Activated T-cell treated with anti-CD3 and anti-CD28 coated beads for 48 hours (primary cell): ENCODE measurements around the gene CCDC51.
A peak's percentile ranks its signal among the peaks of the same experiment; 100 is the strongest.

Experiments used
- DNase-seq: peaks from one replicate; pipeline ENCODE4 v3.0.0-alpha.2; 2020; ENCODE audit warnings: low read depth

Gene CCDC51

GRCh38 chr3:48433472-48434118, 6.3 kb downstream of the CCDC51 start:
- no peak for DNase-seq

GRCh38 chr3:48432411-48433371, 7.2 kb downstream of the CCDC51 start:
- DNase-seq, result no peak

- no peak for DNase-seq
These were observed 8.5 kb downstream of the CCDC51 start for GRCh38 chr3:48431224-48432029.

- no peak for DNase-seq
These were observed 9.2 kb downstream of the CCDC51 start for GRCh38 chr3:48430708-48431101.

GRCh38 chr3:48429960-48430707, 9.8 kb downstream of the CCDC51 start, which contains the start of gene PLXNB1:
PLXNB1 (minus strand) TSS chr3:48430086; CDS start chr3:48424611, 5,475 bp downstream.
- DNase-seq, result no peak

- DNase-seq, result peak; percentile 49
These were observed 10.5 kb downstream of the CCDC51 start for GRCh38 chr3:48429317-48429959.

GRCh38 chr3:48428572-48429316, 11.2 kb downstream of the CCDC51 start:
- no peak for DNase-seq

DNA sequence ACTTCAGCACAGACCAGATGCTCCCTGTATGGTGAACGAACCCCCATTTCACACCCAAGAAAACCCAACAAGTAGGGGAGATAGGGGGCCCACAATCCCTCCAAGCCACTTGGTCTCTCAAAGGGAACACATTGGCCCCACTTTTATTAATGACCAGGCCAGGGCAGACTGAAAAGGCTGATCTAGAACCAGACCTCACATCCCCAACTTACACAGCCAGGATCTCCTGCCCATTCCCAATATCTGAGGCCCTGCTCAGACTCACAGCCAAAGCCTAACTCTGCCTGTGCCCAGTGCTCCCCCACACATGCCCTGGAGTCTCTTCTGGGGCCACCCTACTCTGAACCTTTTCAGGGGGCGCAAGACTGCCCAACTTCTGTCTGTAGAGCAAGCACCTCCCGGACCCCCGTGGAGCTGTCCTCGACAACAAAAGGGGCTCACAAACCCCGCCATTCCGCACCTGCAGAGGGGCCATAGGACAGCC, 11.8 kb downstream of the CCDC51 start:
- DNase-seq, result no peak

GRCh38 chr3:48427630-48427962, 12.3 kb downstream of the CCDC51 start:
- no peak for DNase-seq

- no peak for DNase-seq
These were observed 12.8 kb downstream of the CCDC51 start for GRCh38 chr3:48426944-48427629.

DNA sequence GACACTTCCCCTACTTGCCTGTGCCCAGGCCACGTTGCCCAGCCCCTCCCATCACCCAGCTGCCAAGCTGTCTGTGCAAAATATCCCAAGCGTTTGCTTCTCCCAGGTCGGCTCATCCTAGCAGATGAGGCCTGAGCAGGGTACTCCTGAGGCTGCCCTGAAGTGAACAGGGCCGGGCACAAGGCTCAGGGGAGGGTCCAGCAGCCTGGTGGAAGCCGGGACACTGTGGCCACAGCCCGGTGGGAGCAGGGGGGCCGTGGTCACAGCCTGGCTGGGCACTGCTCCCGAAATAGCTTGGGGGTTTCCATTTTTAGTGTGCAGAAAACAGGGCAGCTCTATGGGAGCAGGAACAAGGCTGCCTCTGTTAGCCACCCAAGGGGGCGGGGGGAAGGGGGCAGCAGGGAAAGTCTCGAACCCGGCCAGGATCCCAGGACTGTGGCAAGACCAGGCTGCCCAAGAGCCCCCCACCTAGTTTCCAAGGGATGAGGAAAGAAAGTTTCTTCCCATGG, 13.5 kb downstream of the CCDC51 start:
- no peak for DNase-seq

DNA sequence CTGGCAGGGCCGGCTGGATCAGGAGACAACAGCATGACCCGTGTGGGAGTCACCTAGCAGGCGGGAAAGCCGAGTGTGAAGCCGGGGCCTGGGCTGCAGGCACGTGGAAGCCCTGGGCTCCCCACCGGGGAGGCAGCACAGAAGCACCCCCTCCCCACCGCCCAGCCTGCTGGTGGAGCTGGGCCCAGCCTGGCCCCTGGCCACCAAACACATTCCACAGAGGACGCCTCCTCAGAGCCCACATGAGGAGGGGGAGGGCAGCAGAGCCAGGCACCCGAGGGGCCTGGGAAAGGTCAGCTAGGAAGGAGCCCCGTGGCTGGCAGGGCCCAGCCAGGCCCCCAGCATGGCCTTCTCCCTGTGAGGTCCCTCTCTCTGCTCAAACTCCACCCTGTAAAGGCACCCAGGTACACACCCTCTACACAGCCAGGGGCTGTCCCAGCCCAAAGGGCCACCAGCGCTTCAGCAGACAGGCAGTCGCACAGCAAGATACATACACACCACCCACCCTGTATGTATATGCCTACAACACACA, 14.6 kb downstream of the CCDC51 start:
- DNase-seq, result no peak

GRCh38 chr3:48423883-48424695, 15.8 kb downstream of the CCDC51 start:
- DNase-seq, result no peak

DNA sequence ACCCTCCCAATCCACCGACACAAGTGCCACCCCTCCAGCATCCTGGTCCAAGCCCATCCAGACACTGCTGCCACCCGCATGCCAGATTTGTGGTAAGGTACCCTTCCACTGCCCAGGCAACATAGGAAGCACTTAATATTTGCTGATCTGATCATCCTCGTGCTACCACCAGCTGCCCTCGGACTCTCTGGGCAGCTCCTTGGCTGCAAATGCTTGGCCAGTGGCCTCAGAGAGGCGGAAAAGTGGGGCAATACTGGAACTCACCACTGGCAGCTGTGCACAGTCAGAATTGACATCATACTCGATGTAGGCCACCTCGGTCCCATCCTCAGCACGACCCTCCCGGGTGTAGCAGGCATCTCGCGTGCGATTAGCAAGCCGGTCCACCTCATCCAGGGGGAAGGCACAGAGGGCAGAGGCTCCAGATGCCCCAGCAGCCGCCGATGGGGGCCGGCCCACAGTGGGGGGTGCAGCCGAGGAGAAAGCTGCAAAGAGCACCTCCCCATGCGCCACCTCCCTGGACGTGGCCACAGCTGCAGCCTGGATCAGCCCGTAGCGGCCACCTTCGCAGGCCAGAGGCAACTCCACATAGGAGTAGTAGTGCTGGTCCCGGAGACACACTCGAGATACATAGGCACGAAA, 16.6 kb downstream of the CCDC51 start:
- DNase-seq, result no peak

DNA sequence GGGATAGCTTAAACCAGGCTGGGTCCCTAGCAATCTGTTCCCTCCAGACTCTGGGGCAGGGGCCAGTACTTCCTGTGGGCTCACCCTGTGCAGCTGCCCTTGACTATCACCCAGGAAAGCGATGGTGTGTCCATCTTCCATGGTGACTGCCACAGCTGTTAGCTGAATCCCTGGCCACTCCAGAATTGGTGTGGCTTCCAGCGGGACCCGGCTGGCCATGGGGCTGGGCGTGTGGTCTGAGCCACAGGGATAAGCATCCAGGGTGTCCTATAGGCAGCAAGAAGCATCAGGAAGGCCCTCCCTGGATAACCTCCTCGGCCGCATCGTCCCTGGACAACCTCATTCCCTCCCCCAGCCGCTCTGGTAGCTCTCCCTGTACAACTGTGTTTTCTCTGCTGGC, 17.2 kb downstream of the CCDC51 start:
- no peak for DNase-seq

DNA sequence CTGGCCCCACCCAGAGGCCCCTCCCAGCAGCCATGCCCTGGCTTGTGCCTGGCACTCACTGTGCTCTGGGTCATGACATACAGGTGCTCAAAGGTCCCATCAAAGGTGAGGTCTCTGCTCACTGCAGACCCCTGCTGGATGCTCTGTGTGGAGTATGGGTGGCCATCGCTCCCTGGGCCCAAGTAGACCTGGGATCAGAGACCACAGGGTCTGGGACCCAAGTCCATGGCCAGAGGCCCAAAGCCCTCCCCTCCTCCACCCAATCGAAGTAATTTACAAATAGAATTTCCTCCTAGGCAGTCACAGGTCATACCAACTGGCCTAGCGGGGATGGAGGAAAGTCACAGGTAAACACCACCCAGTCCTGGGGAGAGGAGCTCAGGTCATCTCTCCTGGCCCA, 17.6 kb downstream of the CCDC51 start:
- DNase-seq, result no peak

GRCh38 chr3:48420561-48420960, 19.4 kb downstream of the CCDC51 start:
- DNase-seq, result no peak

GRCh38 chr3:48419597-48419996, 20.3 kb downstream of the CCDC51 start:
- no peak for DNase-seq
